Epithelial cell of esophagus (primary cell): Measurements from ENCODE around the gene SIDT1.

Source experiments
- DNase-seq: peaks from one replicate; pipeline ENCODE4 v3.0.0; 2010; ENCODE audit warnings: low read depth
- H3K4me3 ChIP-seq: 2 replicates; pipeline ENCODE4 v1.5.1; 2011; ENCODE audit warnings: mild to moderate bottlenecking, low read length, control low read depth
- CTCF ChIP-seq: IDR thresholded peaks from 2 replicates; pipeline ENCODE4 v1.5.1; 2011; ENCODE audit warnings: low read depth, mild to moderate bottlenecking, low read length, control low read depth, inconsistent platforms; ENCODE audit not compliant: insufficient read depth; ENCODE audit errors: missing control alignments

The SIDT1 gene

GRCh38 chr3:113531826-113532697, at the start of gene SIDT1:
SIDT1 (plus strand) TSS chr3:113532555; CDS start chr3:113533022, 467 bp downstream.
- peak within 1 kb of the TSS; percentile 61 for H3K4me3 ChIP-seq
- DNase-seq: peak; percentile 47
- TF ChIP-seq CTCF: peak; percentile 17

- peak; percentile 40 for DNase-seq
- TF ChIP-seq CTCF: no peak
- H3K4me3 ChIP-seq: no peak overlapping the region
These were observed 47.2 kb upstream of the SIDT1 start for GRCh38 chr3:113485161-113485609.

GRCh38 chr3:113495035-113495434, 37.3 kb upstream of the SIDT1 start:
- peak; percentile 57 for TF ChIP-seq CTCF
- DNase-seq: peak; percentile 61
- no peak overlapping the region for H3K4me3 ChIP-seq

GRCh38 chr3:113496924-113497323, 35.4 kb upstream of the SIDT1 start:
- no peak for TF ChIP-seq CTCF
- peak; percentile 12 for DNase-seq
- H3K4me3 ChIP-seq: no peak overlapping the region

- TF ChIP-seq CTCF: no peak
- H3K4me3 ChIP-seq: no peak overlapping the region
- DNase-seq: peak; percentile 63
These were observed 33.9 kb upstream of the SIDT1 start for GRCh38 chr3:113498221-113499005.

GRCh38 chr3:113499081-113499480, 33.3 kb upstream of the SIDT1 start:
- TF ChIP-seq CTCF: no peak
- H3K4me3 ChIP-seq: no peak overlapping the region
- no peak for DNase-seq

GRCh38 chr3:113501597-113501996, 30.8 kb upstream of the SIDT1 start:
- DNase-seq: no peak
- TF ChIP-seq CTCF: no peak
- H3K4me3 ChIP-seq: no peak overlapping the region
